ENCODE results near the gene NCAN.

NCAN gene

DNA sequence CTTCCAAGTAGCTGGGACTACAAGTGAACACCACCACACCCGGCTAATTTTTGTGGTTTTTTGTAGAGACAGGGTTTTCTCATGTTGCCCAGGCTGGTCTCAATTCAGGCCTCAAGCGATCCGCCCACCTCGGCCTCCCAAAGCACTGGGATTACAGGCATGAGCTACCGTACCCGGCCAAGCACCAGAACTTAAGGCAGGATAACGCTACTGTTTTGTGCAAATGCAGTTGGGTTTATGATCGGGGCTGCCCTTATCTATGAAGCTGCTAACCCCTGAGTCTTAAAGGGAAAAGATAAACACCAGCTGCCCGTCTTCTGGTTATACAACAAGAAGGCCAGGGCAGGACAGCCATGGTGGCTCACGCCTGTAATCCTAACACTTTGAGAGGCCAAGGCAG, 73.9 kb downstream of the NCAN start:
- Histone ChIP-seq H3K4me3 (ENCODE audit: low read depth, low read length, poor library complexity, severe bottlenecking) (no peak overlapping the region), H3K9me3 (ENCODE audit: low read length) (peaks cover 3% of the 10 kb centered on the region; the same call in 1 of the 2 replicates), H3K79me2 (ENCODE audit: insufficient read depth, low read length) (no peaks in the 10 kb centered on the region), H3K4me1 (ENCODE audit: insufficient read depth, low read length, severe bottlenecking) (no peaks in the 10 kb centered on the region), H2AFZ (ENCODE audit: low read length) (no peak overlapping the region), H3K27ac (ENCODE audit: low read depth, low read length, poor library complexity, severe bottlenecking) (no peak overlapping the region), H3K27me3 (ENCODE audit: insufficient read depth, low read length) (no peaks in the 10 kb centered on the region), H3K9ac (ENCODE audit: low read length) (no peak overlapping the region), H3K36me3 (ENCODE audit: insufficient read depth, low read length) (peaks cover 69% of the 10 kb centered on the region), H3K4me2 (ENCODE audit: low read length) (no peak overlapping the region), H3F3A (ENCODE audit: insufficient read depth, low read length) (no peaks in the 10 kb centered on the region), H3K9me2 (ENCODE audit: low read depth, low read length) (no peaks in the 10 kb centered on the region), H4K20me1 (ENCODE audit: insufficient read depth, low read length) (no peaks in the 10 kb centered on the region)
- TF ChIP-seq, protein P1, sequence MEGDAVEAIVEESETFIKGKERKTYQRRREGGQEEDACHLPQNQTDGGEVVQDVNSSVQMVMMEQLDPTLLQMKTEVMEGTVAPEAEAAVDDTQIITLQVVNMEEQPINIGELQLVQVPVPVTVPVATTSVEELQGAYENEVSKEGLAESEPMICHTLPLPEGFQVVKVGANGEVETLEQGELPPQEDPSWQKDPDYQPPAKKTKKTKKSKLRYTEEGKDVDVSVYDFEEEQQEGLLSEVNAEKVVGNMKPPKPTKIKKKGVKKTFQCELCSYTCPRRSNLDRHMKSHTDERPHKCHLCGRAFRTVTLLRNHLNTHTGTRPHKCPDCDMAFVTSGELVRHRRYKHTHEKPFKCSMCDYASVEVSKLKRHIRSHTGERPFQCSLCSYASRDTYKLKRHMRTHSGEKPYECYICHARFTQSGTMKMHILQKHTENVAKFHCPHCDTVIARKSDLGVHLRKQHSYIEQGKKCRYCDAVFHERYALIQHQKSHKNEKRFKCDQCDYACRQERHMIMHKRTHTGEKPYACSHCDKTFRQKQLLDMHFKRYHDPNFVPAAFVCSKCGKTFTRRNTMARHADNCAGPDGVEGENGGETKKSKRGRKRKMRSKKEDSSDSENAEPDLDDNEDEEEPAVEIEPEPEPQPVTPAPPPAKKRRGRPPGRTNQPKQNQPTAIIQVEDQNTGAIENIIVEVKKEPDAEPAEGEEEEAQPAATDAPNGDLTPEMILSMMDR (IDR thresholded peaks at IDR 0.05; ENCODE audit: low read length): no peak
- no peak for TF ChIP-seq EZH2 (IDR thresholded peaks at IDR 0.05; ENCODE audit: borderline replicate concordance, low read length)

DNA sequence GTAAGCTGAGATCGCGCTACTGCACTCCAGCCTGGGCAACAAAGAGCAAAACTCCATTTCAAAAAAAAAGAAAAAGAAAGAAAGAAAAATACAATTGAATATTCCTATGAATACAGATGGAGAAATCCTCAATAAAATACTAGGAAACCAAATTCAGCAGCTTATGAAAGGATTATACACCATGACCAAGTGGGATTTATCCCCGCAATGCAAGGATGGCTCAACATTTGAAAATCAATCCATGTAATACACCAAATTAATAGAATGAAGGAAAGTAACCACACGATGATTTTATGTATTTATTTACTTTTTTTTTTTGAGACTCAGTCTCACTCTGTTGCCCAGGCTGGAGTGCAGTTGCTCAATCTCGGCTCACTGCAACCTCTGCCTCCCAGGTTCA, 80.8 kb downstream of the NCAN start:
- Histone ChIP-seq H3K9me2 (ENCODE audit: low read depth, low read length) (no peaks in the 10 kb centered on the region), H3K79me2 (ENCODE audit: insufficient read depth, low read length) (no peaks in the 10 kb centered on the region), H3K9ac (ENCODE audit: low read length) (no peak overlapping the region), H3F3A (ENCODE audit: insufficient read depth, low read length) (no peaks in the 10 kb centered on the region), H3K27me3 (ENCODE audit: insufficient read depth, low read length) (no peaks in the 10 kb centered on the region), H3K4me3 (ENCODE audit: low read depth, low read length, poor library complexity, severe bottlenecking) (no peak overlapping the region), H2AFZ (ENCODE audit: low read length) (no peak overlapping the region), H3K27ac (ENCODE audit: low read depth, low read length, poor library complexity, severe bottlenecking) (no peak overlapping the region), H3K4me1 (ENCODE audit: insufficient read depth, low read length, severe bottlenecking) (no peaks in the 10 kb centered on the region), H3K9me3 (ENCODE audit: low read length) (0 out of 2 replicates have a peak, but pooled peaks cover 4% of the 10 kb centered on the region), H3K4me2 (ENCODE audit: low read length) (no peak overlapping the region), H3K36me3 (ENCODE audit: insufficient read depth, low read length) (peaks cover 82% of the 10 kb centered on the region), H4K20me1 (ENCODE audit: insufficient read depth, low read length) (no peaks in the 10 kb centered on the region)
- no peak for TF ChIP-seq EZH2 (IDR thresholded peaks at IDR 0.05; ENCODE audit: borderline replicate concordance, low read length)
- TF ChIP-seq, protein P1 (IDR thresholded peaks at IDR 0.05; ENCODE audit: low read length): no peak

DNA sequence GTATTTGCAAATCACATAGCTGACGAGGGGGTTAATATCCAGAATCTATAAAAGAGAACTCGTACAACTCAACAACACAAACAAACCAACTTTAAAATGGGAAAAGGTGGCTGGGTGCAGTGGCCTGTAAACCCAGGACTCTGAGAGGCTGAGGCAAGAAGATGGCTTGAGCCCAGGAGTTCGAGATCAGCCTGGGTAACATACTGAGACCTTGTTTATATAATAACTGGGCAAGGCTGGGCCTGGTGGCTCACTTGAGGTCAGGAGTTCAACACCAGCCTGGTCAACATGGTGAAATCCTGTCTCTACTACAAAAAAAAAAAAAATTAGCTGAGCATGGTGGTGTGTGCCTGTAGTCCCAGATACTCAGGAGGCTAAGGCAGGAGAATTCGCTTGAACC, 83.2 kb downstream of the NCAN start:
- H3K9me3 ChIP-seq (ENCODE audit: low read length): 0 out of 2 replicates have a peak, but pooled peaks cover 4% of the 10 kb centered on the region
- H3K9ac ChIP-seq (ENCODE audit: low read length): no peak overlapping the region
- H3K27me3 ChIP-seq (ENCODE audit: insufficient read depth, low read length): no peaks in the 10 kb centered on the region
- H3K4me2 ChIP-seq (ENCODE audit: low read length): no peak overlapping the region
- no peaks in the 10 kb centered on the region for H3F3A ChIP-seq (ENCODE audit: insufficient read depth, low read length)
- H3K9me2 ChIP-seq (ENCODE audit: low read depth, low read length): no peaks in the 10 kb centered on the region
- TF ChIP-seq, protein P1 (IDR thresholded peaks at IDR 0.05; ENCODE audit: low read length): no peak
- TF ChIP-seq EZH2 (IDR thresholded peaks at IDR 0.05; ENCODE audit: borderline replicate concordance, low read length): no peak
- no peak overlapping the region for H3K4me3 ChIP-seq (ENCODE audit: low read depth, low read length, poor library complexity, severe bottlenecking)
- no peaks in the 10 kb centered on the region for H3K79me2 ChIP-seq (ENCODE audit: insufficient read depth, low read length)
- H4K20me1 ChIP-seq (ENCODE audit: insufficient read depth, low read length): no peaks in the 10 kb centered on the region
- no peaks in the 10 kb centered on the region for H3K4me1 ChIP-seq (ENCODE audit: insufficient read depth, low read length, severe bottlenecking)
- no peak overlapping the region for H2AFZ ChIP-seq (ENCODE audit: low read length)
- peaks cover 74% of the 10 kb centered on the region for H3K36me3 ChIP-seq (ENCODE audit: insufficient read depth, low read length)
- no peak overlapping the region for H3K27ac ChIP-seq (ENCODE audit: low read depth, low read length, poor library complexity, severe bottlenecking)

Data from OCI-LY1 (cell line).